ENCODE measurements around the gene GAS2L1. TPM values are rescaled to one million over a fixed set of nuclear protein-coding genes. Genes with fewer than 3 reads are reported as not detected.

The GAS2L1 gene
- total and polyA plus RNA-seq, 2 donors (not counting 3 experiments of a cell fraction or from before 2014, with no cell fraction given) = 30.5 to 44.0 TPM

DNA sequence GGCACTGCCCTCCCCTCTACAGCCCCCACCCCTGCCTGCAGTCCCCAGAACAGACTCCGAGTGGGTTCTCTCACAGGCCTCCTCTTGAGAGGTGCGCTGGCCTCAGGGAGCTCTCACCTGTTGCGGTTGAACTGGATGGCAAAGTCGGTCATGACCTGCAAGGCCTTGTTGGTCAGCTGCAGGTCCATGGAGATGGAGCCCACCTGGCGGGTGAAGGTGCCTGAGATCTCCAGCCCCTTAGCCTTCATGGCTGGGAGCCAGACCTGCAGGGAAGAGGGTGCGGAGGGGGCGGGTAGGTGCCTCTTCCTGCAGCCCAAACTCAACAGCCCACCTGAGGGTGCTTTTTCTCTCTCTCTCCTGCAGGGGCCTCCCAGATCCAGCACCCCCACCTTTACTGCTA lies 27.7 kb downstream of the GAS2L1 start:
- no peaks in the 10 kb centered on the region for H3K27me3 ChIP-seq (ENCODE audit: control insufficient read depth in 2 of 2, insufficient read depth in 2 of 2, low read length in 2 of 2)
- dilution Hi-C loops (cut with MboI; ENCODE audit: extremely low pct_ligation_motif_present, low sequenced_read_pairs) (no loop called here), intact Hi-C loops (cut with micrococcal nuclease) (no loop called here)
- H3K4me2 ChIP-seq (ENCODE audit: insufficient read depth, low read length) = no peak overlapping the region
- no peaks in the 10 kb centered on the region for H3K9me1 ChIP-seq (replicated peaks; ENCODE audit: control insufficient read depth, extremely low read depth, insufficient read depth, low read length)
- TF ChIP-seq GATA2 (IDR thresholded peaks at IDR 0.05; ENCODE audit: insufficient read depth, insufficient read length, low read depth, low read length) (no peak), FOS (IDR thresholded peaks at IDR 0.05; ENCODE audit: borderline replicate concordance, insufficient read depth, low read length) (no peak), POLR2A (IDR thresholded peaks at IDR 0.05; ENCODE audit: low read depth, low read length) (no peak), MYC (IDR thresholded peaks at IDR 0.05; ENCODE audit: low read depth, low read length) (no peak), POLR2AphosphoS5 (IDR thresholded peaks at IDR 0.05; ENCODE audit: insufficient read depth, low read depth, low read length) (no peak), JUN (IDR thresholded peaks at IDR 0.05; ENCODE audit: borderline replicate concordance, insufficient read depth, insufficient read length, low read depth) (no peak), EZH2 (IDR thresholded peaks at IDR 0.05; ENCODE audit: borderline replicate concordance, low read depth, low read length, severe bottlenecking) (no peak)
- TF ChIP-seq, protein P1, sequence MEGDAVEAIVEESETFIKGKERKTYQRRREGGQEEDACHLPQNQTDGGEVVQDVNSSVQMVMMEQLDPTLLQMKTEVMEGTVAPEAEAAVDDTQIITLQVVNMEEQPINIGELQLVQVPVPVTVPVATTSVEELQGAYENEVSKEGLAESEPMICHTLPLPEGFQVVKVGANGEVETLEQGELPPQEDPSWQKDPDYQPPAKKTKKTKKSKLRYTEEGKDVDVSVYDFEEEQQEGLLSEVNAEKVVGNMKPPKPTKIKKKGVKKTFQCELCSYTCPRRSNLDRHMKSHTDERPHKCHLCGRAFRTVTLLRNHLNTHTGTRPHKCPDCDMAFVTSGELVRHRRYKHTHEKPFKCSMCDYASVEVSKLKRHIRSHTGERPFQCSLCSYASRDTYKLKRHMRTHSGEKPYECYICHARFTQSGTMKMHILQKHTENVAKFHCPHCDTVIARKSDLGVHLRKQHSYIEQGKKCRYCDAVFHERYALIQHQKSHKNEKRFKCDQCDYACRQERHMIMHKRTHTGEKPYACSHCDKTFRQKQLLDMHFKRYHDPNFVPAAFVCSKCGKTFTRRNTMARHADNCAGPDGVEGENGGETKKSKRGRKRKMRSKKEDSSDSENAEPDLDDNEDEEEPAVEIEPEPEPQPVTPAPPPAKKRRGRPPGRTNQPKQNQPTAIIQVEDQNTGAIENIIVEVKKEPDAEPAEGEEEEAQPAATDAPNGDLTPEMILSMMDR (IDR thresholded peaks at IDR 0.05; ENCODE audit: extremely low read depth in 1 of 2, insufficient read depth in 1 of 2, low read depth in 1 of 2, low read length in 2 of 2) = no peak
- TF ChIP-seq, protein P2, sequence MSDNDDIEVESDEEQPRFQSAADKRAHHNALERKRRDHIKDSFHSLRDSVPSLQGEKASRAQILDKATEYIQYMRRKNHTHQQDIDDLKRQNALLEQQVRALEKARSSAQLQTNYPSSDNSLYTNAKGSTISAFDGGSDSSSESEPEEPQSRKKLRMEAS (IDR thresholded peaks at IDR 0.05; ENCODE audit: insufficient read depth, insufficient read length) = no peak
- no TSS peak for BruUV-seq (replicated peaks)
- H2AFZ ChIP-seq (ENCODE audit: low read depth, low read length) = no peak overlapping the region
- ChIA-PET POLR2A (no interaction called here), CTCF (interaction anchor here (1.2 to 1.7 kb wide), 2 partner anchors 13 to 25 kb away, joined by 3 to 4 read pairs; no protein-coding TSS in a partner anchor)
- peaks cover 10% of the 10 kb centered on the region for H3K4me1 ChIP-seq (ENCODE audit: control insufficient read depth, extremely low read depth, insufficient read depth, low read length)
- H3K9me3 ChIP-seq (replicated peaks; ENCODE audit: control insufficient read depth, insufficient read depth, low read length) = no peaks in the 10 kb centered on the region
- H3K27ac ChIP-seq (ENCODE audit: insufficient read depth, low read depth, low read length) = no peak overlapping the region
- DNase-seq (ENCODE audit: low read depth, low spot score) (no peak), FAIRE-seq (no peak)
- H3K79me2 ChIP-seq (ENCODE audit: control insufficient read depth, insufficient read depth, low read length) = no peaks in the 10 kb centered on the region
- peaks cover 7 to 64% of the 10 kb centered on the region in 2 experiments for H3K36me3 ChIP-seq (ENCODE audit: control insufficient read depth in 2 of 2, extremely low read depth in 1 of 2, insufficient read depth in 2 of 2, low read length in 2 of 2)
- no peak overlapping the region for H3K4me3 ChIP-seq (replicated peaks in 1 of 3; ENCODE audit: insufficient read depth in 1 of 3, low read depth in 1 of 3, low read length in 3 of 3)
- no peaks in the 10 kb centered on the region for H4K20me1 ChIP-seq (replicated peaks; ENCODE audit: control insufficient read depth, extremely low read depth, insufficient read depth, low read length)
- no peak overlapping the region for H3K9ac ChIP-seq (replicated peaks; ENCODE audit: extremely low read depth, insufficient read depth, low read length)
